H1 (cell line): Measurements from ENCODE around the gene MILR1. TPM values are rescaled to one million over a fixed set of nuclear protein-coding genes. Genes with fewer than 3 reads are reported as not detected.

Experiments used
- CTCF ChIA-PET: fragments of 300-600 bp; sonication (Branson Sonifier 250); formaldehyde crosslinking; loops from one replicate; lab custom pipeline; 2021; ENCODE audit not compliant: partially characterized antibody; lab: Charles Lee
- POLR2A ChIA-PET: fragments of 300-600 bp; sonication (Branson Sonifier 250); formaldehyde crosslinking; loops from one replicate; lab custom pipeline; 2021; ENCODE audit warnings: inconsistent platforms; ENCODE audit not compliant: partially characterized antibody; lab: Charles Lee
- DNase-seq, 2 experiments: peaks; one replicate each; pipeline versions ENCODE4 v3.0.0 to v3.0.0-alpha.2; 2010 to 2022; ENCODE audit warnings: low spot score in 2 of 2, low read depth in 1 of 2, mixed read lengths in 1 of 2
- FAIRE-seq: peaks from 2 replicates; lab custom pipeline; 2011; peaks lifted over from hg19 to GRCh38; lab: Jason Lieb, UNC
- H2AFZ ChIP-seq: 2 replicates; pipeline ENCODE4 v1.8.1; 2012; ENCODE audit warnings: low read length, inconsistent platforms
- H2AK5ac ChIP-seq: 2 replicates; pipeline ENCODE4 v1.6.1; 2013; ENCODE audit warnings: low read depth, low read length
- H2BK120ac ChIP-seq: replicated peaks from 2 replicates; pipeline ENCODE3; 2013; ENCODE audit warnings: low read depth, low read length, inconsistent platforms
- H2BK12ac ChIP-seq: 2 replicates; pipeline ENCODE4 v1.6.1; 2013; ENCODE audit warnings: low read depth, low read length
- H2BK15ac ChIP-seq: 2 replicates; pipeline ENCODE4 v1.6.1; 2013; ENCODE audit warnings: low read length
- H2BK20ac ChIP-seq: 2 replicates; pipeline ENCODE4 v1.6.1; 2013; ENCODE audit warnings: low read length
- H2BK5ac ChIP-seq: 2 replicates; pipeline ENCODE4 v1.6.1; 2013; ENCODE audit warnings: low read depth, low read length
- H3K14ac ChIP-seq: 2 replicates; pipeline ENCODE4 v1.6.1; 2013; ENCODE audit warnings: inconsistent platforms; ENCODE audit not compliant: insufficient read length
- H3K18ac ChIP-seq: 2 replicates; pipeline ENCODE4 v1.6.1; 2013; ENCODE audit warnings: low read length; ENCODE audit errors: extremely low read depth
- H3K23ac ChIP-seq: 2 replicates; pipeline ENCODE4 v1.6.1; 2013; ENCODE audit warnings: inconsistent platforms; ENCODE audit not compliant: insufficient read length
- H3K23me2 ChIP-seq: 2 replicates; pipeline ENCODE4 v1.6.1; 2013; ENCODE audit warnings: low read depth, low read length
- H3K27ac ChIP-seq: 2 replicates; pipeline ENCODE4 v1.6.1; 2011; ENCODE audit warnings: low read depth, low read length, inconsistent platforms
- H3K27me3 ChIP-seq, 4 experiments: replicated peaks in 1 of 4; 1 replicate in 1 of 4; 2 replicates in 3 of 4; pipeline versions ENCODE4 v1.6.1 to v1.8.1; 2011 to 2013; ENCODE audit warnings: low read length in 3 of 4, mild to moderate bottlenecking in 3 of 4, inconsistent platforms in 2 of 4, mixed read lengths in 2 of 4, moderate library complexity in 1 of 4; ENCODE audit not compliant: control insufficient read depth in 3 of 4, insufficient read depth in 3 of 4; ENCODE audit errors: extremely low read depth in 1 of 4
- H3K36me3 ChIP-seq, 4 experiments: 2 replicates each; pipeline versions ENCODE4 v1.6.1 to v1.8.1; 2011 to 2013; ENCODE audit warnings: mild to moderate bottlenecking in 4 of 4, low read length in 3 of 4, moderate library complexity in 2 of 4, control low read depth in 1 of 4, inconsistent platforms in 1 of 4; ENCODE audit not compliant: insufficient read depth in 4 of 4, control insufficient read depth in 2 of 4
- H3K4ac ChIP-seq: replicated peaks from 2 replicates; pipeline ENCODE3; 2013; ENCODE audit warnings: low read length, low read depth, mixed read lengths, inconsistent platforms; ENCODE audit not compliant: insufficient read length
- H3K4me1 ChIP-seq, 4 experiments: replicated peaks in 1 of 4; 1 replicate in 1 of 4; 2 replicates in 3 of 4; pipeline versions ENCODE4 v1.6.1 to v1.8.1; 2011 to 2013; ENCODE audit warnings: low read length in 3 of 4, inconsistent platforms in 2 of 4, mixed read lengths in 1 of 4; ENCODE audit not compliant: insufficient read depth in 4 of 4, control insufficient read depth in 3 of 4
- H3K4me2 ChIP-seq, 2 experiments: 2 replicates each; pipeline versions ENCODE4 v1.6.1 to v1.8.1; 2011 to 2013; ENCODE audit warnings: low read depth in 2 of 2, low read length in 2 of 2, control low read depth in 1 of 2, inconsistent platforms in 1 of 2, mild to moderate bottlenecking in 1 of 2; ENCODE audit not compliant: insufficient read depth in 1 of 2
- H3K4me3 ChIP-seq, 4 experiments: fragments of 200-600, 300-600 bp in 1 of 4; sonication (generic), shearing (Covaris generic), sonication (Bioruptor Twin) in 1 of 4; 2 replicates each; pipeline versions ENCODE4 v1.5.1 to v1.8.1; 2011 to 2016; ENCODE audit warnings: low read length in 4 of 4, low read depth in 3 of 4, control low read depth in 2 of 4, inconsistent platforms in 2 of 4, mild to moderate bottlenecking in 2 of 4, mixed read lengths in 1 of 4, moderate library complexity in 1 of 4; ENCODE audit not compliant: insufficient read depth in 2 of 4; ENCODE audit errors: extremely low read depth in 1 of 4
- H3K56ac ChIP-seq: replicated peaks from 2 replicates; pipeline ENCODE3; 2013; ENCODE audit warnings: low read depth, mild to moderate bottlenecking, mixed read lengths, low read length, inconsistent platforms; ENCODE audit not compliant: insufficient read length
- H3K79me1 ChIP-seq: 2 replicates; pipeline ENCODE4 v1.6.1; 2013; ENCODE audit warnings: low read depth, low read length, control low read depth
- H3K79me2 ChIP-seq, 2 experiments: 2 replicates each; pipeline versions ENCODE4 v1.6.1 to v1.8.1; 2012 to 2013; ENCODE audit warnings: low read length in 2 of 2, mild to moderate bottlenecking in 2 of 2, inconsistent platforms in 1 of 2; ENCODE audit not compliant: insufficient read depth in 2 of 2, control insufficient read depth in 1 of 2
- H3K9ac ChIP-seq, 4 experiments: replicated peaks in 1 of 4; 1 replicate in 1 of 4; 2 replicates in 3 of 4; pipeline versions ENCODE4 v1.6.1 to v1.8.1; 2011 to 2013; ENCODE audit warnings: low read depth in 3 of 4, low read length in 3 of 4, control low read depth in 2 of 4, mild to moderate bottlenecking in 2 of 4, moderate library complexity in 2 of 4, inconsistent platforms in 1 of 4; ENCODE audit errors: extremely low read depth in 1 of 4
- H3K9me3 ChIP-seq, 2 experiments: 2 replicates each; pipeline versions ENCODE4 v1.6.1 to v1.8.1; 2012 to 2013; ENCODE audit warnings: mild to moderate bottlenecking in 2 of 2, moderate library complexity in 2 of 2, control low read depth in 1 of 2, inconsistent platforms in 1 of 2, low read depth in 1 of 2, low read length in 1 of 2, mixed read lengths in 1 of 2; ENCODE audit not compliant: insufficient read depth in 2 of 2
- H4K20me1 ChIP-seq, 2 experiments: replicated peaks in 1 of 2; 2 replicates each; pipeline versions ENCODE3 to v1.8.1; 2011 to 2013; ENCODE audit warnings: inconsistent platforms in 2 of 2, low read length in 2 of 2, mild to moderate bottlenecking in 1 of 2; ENCODE audit not compliant: insufficient read depth in 2 of 2, control insufficient read depth in 1 of 2
- H4K5ac ChIP-seq: 2 replicates; pipeline ENCODE4 v1.6.1; 2013; ENCODE audit warnings: low read length, low read depth, mixed read lengths, inconsistent platforms; ENCODE audit not compliant: insufficient read length
- H4K8ac ChIP-seq: 2 replicates; pipeline ENCODE4 v1.8.0; 2013; ENCODE audit warnings: mild to moderate bottlenecking, moderate library complexity, low read length, inconsistent platforms; ENCODE audit not compliant: insufficient read depth; ENCODE audit errors: extremely low read depth
- H4K91ac ChIP-seq: replicated peaks from 2 replicates; pipeline ENCODE3; 2013; ENCODE audit warnings: low read length, mixed read lengths, inconsistent platforms; ENCODE audit not compliant: insufficient read length
- EZH2 ChIP-seq: fragments of 200-600 bp; sonication (generic); IDR thresholded peaks from 2 replicates; pipeline ENCODE4 v1.7.1; 2012; ENCODE audit warnings: low read depth, mild to moderate bottlenecking, moderate library complexity, low read length, inconsistent platforms; ENCODE audit not compliant: severe bottlenecking
- FOSL1 ChIP-seq: IDR thresholded peaks from 2 replicates; pipeline ENCODE4 v1.6.1; 2011; ENCODE audit warnings: mild to moderate bottlenecking, low read depth, low read length, moderate library complexity; ENCODE audit not compliant: insufficient read depth
- HDAC2 ChIP-seq, 2 experiments: fragments of 300-600 bp in 1 of 2; sonication (generic) in 1 of 2; IDR thresholded peaks; 2 replicates each; pipeline ENCODE4 v1.6.1; 2011 to 2012; ENCODE audit warnings: low read depth in 2 of 2, low read length in 2 of 2, mild to moderate bottlenecking in 2 of 2, moderate library complexity in 2 of 2, borderline replicate concordance in 1 of 2, inconsistent platforms in 1 of 2
- MAX ChIP-seq: IDR thresholded peaks from 2 replicates; pipeline ENCODE4 v1.6.1; 2012; ENCODE audit warnings: inconsistent platforms
- RNF2 ChIP-seq: fragments of 200-900, 300-1000 bp; sonication (generic); IDR thresholded peaks from 2 replicates; pipeline ENCODE4 v1.7.1; 2016; ENCODE audit warnings: borderline replicate concordance, low read depth, mild to moderate bottlenecking, antibody characterized with exemption, low read length; ENCODE audit not compliant: poor library complexity, severe bottlenecking; ENCODE audit errors: missing control alignments
- SIN3A ChIP-seq, 2 experiments: IDR thresholded peaks in 1 of 2; conservative IDR thresholded peaks in 1 of 2; 2 replicates each; pipeline ENCODE4 v1.6.1; 2011 to 2012; ENCODE audit warnings: low read length in 2 of 2, improper control_type of control experiment in 1 of 2, low read depth in 1 of 2, mild to moderate bottlenecking in 1 of 2
- SP1 ChIP-seq: IDR thresholded peaks from 2 replicates; pipeline ENCODE4 v1.6.1; 2011; ENCODE audit warnings: low read depth, low read length
- TAF7 ChIP-seq: optimal IDR thresholded peaks from 2 replicates; pipeline ENCODE3; 2011; ENCODE audit warnings: low read depth, mild to moderate bottlenecking, inconsistent platforms, low read length, moderate library complexity, borderline replicate concordance
- TBP ChIP-seq: IDR thresholded peaks from 2 replicates; pipeline ENCODE4 v1.6.1; 2011; ENCODE audit warnings: low read depth, low read length, improper control_type of control experiment
- WGBS, 2 experiments: shearing (Covaris generic) in 1 of 2; methylation state at CpG; one replicate each; pipeline versions ENCODE4 v1.1.6 to v1.1.7; 2013 to 2015; ENCODE audit warnings: low lambda C conversion rate in 2 of 2, mixed read lengths in 2 of 2, inconsistent platforms in 1 of 2, low coverage in 1 of 2, missing lambda C conversion rate in 1 of 2; ENCODE audit not compliant: insufficient replicate concordance in 2 of 2, insufficient coverage in 1 of 2, insufficient read length in 1 of 2; ENCODE audit errors: extremely low coverage in 1 of 2, missing lambda C conversion rate in 1 of 2; 5-methylcytosine and 5-hydroxymethylcytosine counted together
- polyA plus RNA-seq, 7 experiments: library from polyadenylated mRNA; depleted of rRNA in 3 of 7; stranded (reverse) in 5 of 7; unstranded in 2 of 7; fragments of >200 nt in 5 of 7; fragments of 200-250 nt in 2 of 7; gene quantifications; 1 replicate in 5 of 7; 2 replicates in 1 of 7; 4 replicates in 1 of 7; pipeline versions ENCODE4 v1.2.1 to v1.2.3, GENCODE V29; 2011 to 2013; ENCODE audit warnings: missing spikeins in 2 of 7, mixed read lengths in 2 of 7
- total RNA-seq: library from RNA; stranded (reverse); fragmentation: NEBNext Ultra II Directional; extraction: Animal tissue kit (Norgen Biotek cat#: 25700); gene quantifications from 2 replicates; pipeline ENCODE4 v1.2.1, GENCODE V29; 2021

MILR1 gene
- total and polyA plus RNA-seq, 2 of the 8 experiments (the other 6 are each of a cell fraction or from before 2014, with no cell fraction given), result not detected

- no peak overlapping the region for H3K9ac ChIP-seq
- H3K27me3 ChIP-seq, result no peaks in the 10 kb centered on the region
- no peaks in the 10 kb centered on the region for H3K79me1 ChIP-seq
- 92 to 100% methylated on average over 1 to 4 of the region's 4 CpGs for whole genome bisulfite sequencing, 2 experiments
- H3K4ac ChIP-seq, result peak overlapping the region; percentile 39
- peak overlapping the region; percentile 31 for H4K91ac ChIP-seq
- FAIRE-seq (no peak), DNase-seq (no peak)
- H3K23me2 ChIP-seq, result 0 out of 2 replicates have a peak, but pooled peaks cover 2% of the 10 kb centered on the region
- peak overlapping the region; percentile 57; the same call in 1 of the 2 replicates for H2BK5ac ChIP-seq
- H3K4me2 ChIP-seq, result peak overlapping the region; percentile 20 to 58; a peak in 3 of 4 replicates
- H3K36me3 ChIP-seq, result no peaks in the 10 kb centered on the region
- H4K20me1 ChIP-seq, result no peaks in the 10 kb centered on the region
- peaks cover 16 to 27% (median 18%) of the 10 kb centered on the region in 4 experiments for H3K4me1 ChIP-seq
- H4K5ac ChIP-seq, result peak overlapping the region; percentile 18
- peak overlapping the region; percentile 55 for H3K18ac ChIP-seq
- no peaks in the 10 kb centered on the region for H3K9me3 ChIP-seq
- H2BK20ac ChIP-seq, result peak overlapping the region; percentile 67; the same call in 1 of the 2 replicates
- POLR2A ChIA-PET, result interaction anchor here (0.6 to 2.0 kb wide), 4 partner anchors 18 to 263 kb away, joined by 3 to 6 read pairs (median 3); partner anchors contain the start of gene POLG2
- H2BK15ac ChIP-seq, result peak overlapping the region; percentile 90
- no peak overlapping the region; the same call in 1 of the 2 replicates for H4K8ac ChIP-seq
- no peaks in the 10 kb centered on the region for H3K79me2 ChIP-seq
- H3K27ac ChIP-seq, result no peak overlapping the region
- H2BK12ac ChIP-seq, result peak overlapping the region; percentile 95; the same call in 1 of the 2 replicates
- no peak overlapping the region for H3K56ac ChIP-seq
- peak overlapping the region; percentile 65; the same call in 1 of the 2 replicates for H2AK5ac ChIP-seq
- peak overlapping the region; percentile 70; the same call in 1 of the 2 replicates for H2AFZ ChIP-seq
- no peak for TF ChIP-seq RNF2
- no peak for TF ChIP-seq TAF7
- no peak for TF ChIP-seq MAX
- TF ChIP-seq SP1, result peak; percentile 29; the same call in 1 of the 2 replicates
- no peak for TF ChIP-seq HDAC2 (IDR thresholded peaks at IDR 0.05; ENCODE audit: borderline replicate concordance in 1 of 2, low read depth in 2 of 2, low read length in 2 of 2)
- no peak for TF ChIP-seq SIN3A (conservative IDR thresholded peaks at IDR 0.05 in 1 of 2, IDR thresholded peaks at IDR 0.05 in 1 of 2; ENCODE audit: low read depth in 1 of 2, low read length in 2 of 2)
- TF ChIP-seq FOSL1, result no peak
- no peak for TF ChIP-seq EZH2
- no peak for TF ChIP-seq TBP
- no peak overlapping the region for H3K14ac ChIP-seq
- H3K23ac ChIP-seq, result no peak overlapping the region
- peak overlapping the region; percentile 66 for H2BK120ac ChIP-seq
- CTCF ChIA-PET, result interaction anchor here (0.6 to 5.9 kb wide), 8 partner anchors 9 to 1202 kb away, joined by 3 to 44 read pairs (median 3); no protein-coding TSS in a partner anchor
- H3K4me3 ChIP-seq, result peak overlapping the region in 1 of 4 experiments; percentile 5; a peak in 1 of 8 replicates
Measured at GRCh38 chr17:64410750-64411490, 38.0 kb upstream of the MILR1 start.
